ENCODE measurements around the gene TRAF2. TPM values are rescaled to one million over a fixed set of nuclear protein-coding genes. Genes with fewer than 3 reads are reported as not detected.

Gene TRAF2
- total RNA-seq, 2 donors from 2014 or later: 55.7 to 107 TPM

- no peak overlapping the region for H3K27ac Mint-ChIP-seq
- H3K4me1 Mint-ChIP-seq (ENCODE audit: low read depth in 2 of 2): peaks cover 5 to 16% of the 10 kb centered on the region in 2 donors
- no peaks in the 10 kb centered on the region for H3K9me3 Mint-ChIP-seq
- H3K27me3 Mint-ChIP-seq: no peaks in the 10 kb centered on the region
- H3K4me3 Mint-ChIP-seq: no peak overlapping the region
- ATAC-seq (no peak), DNase-seq (ENCODE audit: low spot score) (no peak)
- peaks cover 22% of the 10 kb centered on the region for H3K36me3 Mint-ChIP-seq
Measured at GRCh38 chr9:136915632-136916329, 29.5 kb downstream of the TRAF2 start.

GRCh38 chr9:136916330-136917184 lies 30.2 kb downstream of the TRAF2 start:
- H3K36me3 Mint-ChIP-seq: peaks cover 22% of the 10 kb centered on the region
- ATAC-seq (no peak), DNase-seq (ENCODE audit: low spot score) (no peak)
- H3K27me3 Mint-ChIP-seq: no peaks in the 10 kb centered on the region
- no peak overlapping the region for H3K4me3 Mint-ChIP-seq
- H3K27ac Mint-ChIP-seq: peak overlapping the region in 1 of 2 donors; percentile 41
- H3K9me3 Mint-ChIP-seq: no peaks in the 10 kb centered on the region
- peaks cover 5 to 15% of the 10 kb centered on the region in 2 donors for H3K4me1 Mint-ChIP-seq (ENCODE audit: low read depth in 2 of 2)

- Mint-ChIP-seq H3K36me3 (peaks cover 22% of the 10 kb centered on the region), H3K27ac (no peak overlapping the region), H3K9me3 (no peaks in the 10 kb centered on the region)
Measured at GRCh38 chr9:136917902-136918301, 31.6 kb downstream of the TRAF2 start.

GRCh38 chr9:136920069-136920468 lies 33.8 kb downstream of the TRAF2 start:
- no peaks in the 10 kb centered on the region for H3K9me3 Mint-ChIP-seq
- peaks cover 5 to 20% of the 10 kb centered on the region in 2 donors for H3K4me1 Mint-ChIP-seq (ENCODE audit: low read depth in 2 of 2)
- H3K27ac Mint-ChIP-seq: no peak overlapping the region
- peaks cover 22% of the 10 kb centered on the region for H3K36me3 Mint-ChIP-seq
- ATAC-seq (no peak), DNase-seq (ENCODE audit: low spot score) (no peak)
- no peaks in the 10 kb centered on the region for H3K27me3 Mint-ChIP-seq
- H3K4me3 Mint-ChIP-seq: no peak overlapping the region

More at GRCh38 chr9:136917902-136918301, 31.6 kb downstream of the TRAF2 start:
- DNase-seq (ENCODE audit: low spot score) (no peak), ATAC-seq (no peak)
- H3K27me3 Mint-ChIP-seq: no peaks in the 10 kb centered on the region
- no peak overlapping the region for H3K4me3 Mint-ChIP-seq
- peaks cover 5 to 17% of the 10 kb centered on the region in 2 donors for H3K4me1 Mint-ChIP-seq (ENCODE audit: low read depth in 2 of 2)

GRCh38 chr9:136920734-136921231 lies 34.5 kb downstream of the TRAF2 start:
- H3K9me3 Mint-ChIP-seq: no peaks in the 10 kb centered on the region
- peaks cover 20% of the 10 kb centered on the region for H3K36me3 Mint-ChIP-seq
- H3K27me3 Mint-ChIP-seq: no peaks in the 10 kb centered on the region
- H3K27ac Mint-ChIP-seq: peak overlapping the region in 1 of 2 donors; percentile 60
- H3K4me1 Mint-ChIP-seq (ENCODE audit: low read depth in 2 of 2): peaks cover 4 to 20% of the 10 kb centered on the region in 2 donors
- no peak for DNase-seq (ENCODE audit: low spot score)
- no peak overlapping the region for H3K4me3 Mint-ChIP-seq
- ATAC-seq: no peak

GRCh38 chr9:136921307-136921706 lies 35.0 kb downstream of the TRAF2 start:
- no peak overlapping the region for H3K4me3 Mint-ChIP-seq
- no peaks in the 10 kb centered on the region for H3K27me3 Mint-ChIP-seq
- H3K9me3 Mint-ChIP-seq: no peaks in the 10 kb centered on the region
- peaks cover 16% of the 10 kb centered on the region for H3K36me3 Mint-ChIP-seq
- peaks cover 0 to 18% of the 10 kb centered on the region in 2 donors for H3K4me1 Mint-ChIP-seq (ENCODE audit: low read depth in 2 of 2)
- no peak for ATAC-seq
- no peak overlapping the region for H3K27ac Mint-ChIP-seq
- DNase-seq (ENCODE audit: low spot score): no peak

- no peaks in the 10 kb centered on the region for H3K9me3 Mint-ChIP-seq
- H3K27ac Mint-ChIP-seq: no peak overlapping the region
- peaks cover 0 to 19% of the 10 kb centered on the region in 2 donors for H3K4me1 Mint-ChIP-seq (ENCODE audit: low read depth in 2 of 2)
- peaks cover 16% of the 10 kb centered on the region for H3K36me3 Mint-ChIP-seq
- H3K27me3 Mint-ChIP-seq: no peaks in the 10 kb centered on the region
- no peak for DNase-seq (ENCODE audit: low spot score)
- no peak overlapping the region for H3K4me3 Mint-ChIP-seq
- ATAC-seq: no peak
Measured at GRCh38 chr9:136921718-136922117, 35.4 kb downstream of the TRAF2 start.

- peak overlapping the region in 1 of 2 donors; percentile 48 for H3K27ac Mint-ChIP-seq
- DNase-seq (ENCODE audit: low spot score): no peak
- H3K9me3 Mint-ChIP-seq: no peaks in the 10 kb centered on the region
- ATAC-seq: no peak
- peaks cover 0 to 15% of the 10 kb centered on the region in 2 donors for H3K4me1 Mint-ChIP-seq (ENCODE audit: low read depth in 2 of 2)
- H3K4me3 Mint-ChIP-seq: no peak overlapping the region
- H3K36me3 Mint-ChIP-seq: peaks cover 11% of the 10 kb centered on the region
- no peaks in the 10 kb centered on the region for H3K27me3 Mint-ChIP-seq
Measured at GRCh38 chr9:136922540-136922939, 36.2 kb downstream of the TRAF2 start.

- ATAC-seq (no peak), DNase-seq (ENCODE audit: low spot score) (no peak)
- H3K4me1 Mint-ChIP-seq (ENCODE audit: low read depth in 2 of 2): peaks cover 5 to 20% of the 10 kb centered on the region in 2 donors
- H3K9me3 Mint-ChIP-seq: no peaks in the 10 kb centered on the region
- H3K36me3 Mint-ChIP-seq: peaks cover 12% of the 10 kb centered on the region
- no peak overlapping the region for H3K27ac Mint-ChIP-seq
- no peaks in the 10 kb centered on the region for H3K27me3 Mint-ChIP-seq
- H3K4me3 Mint-ChIP-seq: no peak overlapping the region
Measured at GRCh38 chr9:136923881-136924280, 37.6 kb downstream of the TRAF2 start.

- no peak overlapping the region for H3K27ac Mint-ChIP-seq
- ATAC-seq (no peak), DNase-seq (ENCODE audit: low spot score) (no peak)
- no peaks in the 10 kb centered on the region for H3K9me3 Mint-ChIP-seq
- peaks cover 5 to 18% of the 10 kb centered on the region in 2 donors for H3K4me1 Mint-ChIP-seq (ENCODE audit: low read depth in 2 of 2)
- peaks cover 6% of the 10 kb centered on the region for H3K36me3 Mint-ChIP-seq
- no peaks in the 10 kb centered on the region for H3K27me3 Mint-ChIP-seq
- H3K4me3 Mint-ChIP-seq: no peak overlapping the region
Measured at GRCh38 chr9:136925414-136926153, 39.3 kb downstream of the TRAF2 start.

- Mint-ChIP-seq H3K9me3 (no peaks in the 10 kb centered on the region), H3K27ac (no peak overlapping the region), H3K4me3 (no peak overlapping the region), H3K4me1 (ENCODE audit: low read depth in 2 of 2) (peaks cover 5 to 18% of the 10 kb centered on the region in 2 donors), H3K27me3 (no peaks in the 10 kb centered on the region), H3K36me3 (peaks cover 6% of the 10 kb centered on the region)
- ATAC-seq (no peak), DNase-seq (ENCODE audit: low spot score) (no peak)
Measured at GRCh38 chr9:136926154-136926704, 39.9 kb downstream of the TRAF2 start.

- H3K9me3 Mint-ChIP-seq: no peaks in the 10 kb centered on the region
- no peak for DNase-seq (ENCODE audit: low spot score)
- H3K36me3 Mint-ChIP-seq: peaks cover 6% of the 10 kb centered on the region
- no peaks in the 10 kb centered on the region for H3K27me3 Mint-ChIP-seq
- H3K27ac Mint-ChIP-seq: peak overlapping the region; percentile 46 to 74
- ATAC-seq: no peak
- no peak overlapping the region for H3K4me3 Mint-ChIP-seq
- peaks cover 7 to 19% of the 10 kb centered on the region in 2 donors for H3K4me1 Mint-ChIP-seq (ENCODE audit: low read depth in 2 of 2)
Measured at GRCh38 chr9:136926749-136927148, 40.4 kb downstream of the TRAF2 start.
